ENCODE results near the gene CIRBP.

DNA sequence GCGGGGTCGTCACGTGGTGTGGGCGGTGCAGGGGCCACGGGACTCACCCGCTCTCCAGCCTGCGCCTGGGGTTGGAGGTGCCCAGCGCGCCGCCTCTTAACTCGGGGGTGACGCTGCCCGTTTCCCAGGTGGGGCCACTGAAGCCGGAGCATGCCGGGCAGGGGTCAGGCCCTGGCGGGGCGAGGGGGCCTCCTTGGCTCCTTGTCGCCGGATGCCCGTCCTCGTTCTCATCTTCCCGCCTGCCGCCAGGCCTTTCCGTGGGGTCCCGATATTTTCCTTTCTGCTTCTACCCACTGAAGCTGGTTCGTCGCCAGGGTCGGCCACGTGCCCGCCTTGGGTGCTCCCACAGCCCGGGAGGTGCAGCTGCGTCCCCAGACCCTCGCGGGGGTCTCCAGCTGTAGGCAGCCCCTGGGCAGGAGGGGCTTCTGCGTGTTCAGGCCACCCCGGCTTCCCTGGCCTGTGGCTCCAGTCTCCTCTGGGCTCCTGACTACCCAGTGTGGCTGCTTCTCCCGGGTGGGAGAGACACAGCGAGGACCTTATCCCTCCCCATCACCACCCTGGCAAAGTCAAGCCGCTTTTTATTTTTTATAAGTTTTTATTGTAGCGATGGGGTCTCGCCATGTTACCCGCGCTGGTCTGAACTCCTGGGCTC is 7.0 kb downstream of the CIRBP start:
- TF ChIP-seq CTCF (conservative IDR thresholded peaks at IDR 0.05; ENCODE audit: low read depth, low read length) (no peak), EZH2 (IDR thresholded peaks at IDR 0.05; ENCODE audit: borderline replicate concordance, low read depth, low read length, poor library complexity, severe bottlenecking) (no peak)

Data from A673 (cell line).